Mononuclear cell (primary cell): ENCODE measurements around the gene ODAD3. TPM values are rescaled to one million over a fixed set of nuclear protein-coding genes. Genes with fewer than 3 reads are reported as not detected.
"Not testable (repeated sequence)": the region's sequence is repeated elsewhere in the genome, so short reads cannot be mapped to it uniquely, and the experiment has no call there.

Experiments used
- H3K27me3 ChIP-seq: 2 replicates; pipeline ENCODE4 v1.6.0; 2011; ENCODE audit warnings: low read length, control low read depth; ENCODE audit not compliant: insufficient read depth
- H3K4me1 ChIP-seq: 2 replicates; pipeline ENCODE4 v1.5.1; 2011; ENCODE audit warnings: mild to moderate bottlenecking, low read length, control low read depth; ENCODE audit not compliant: insufficient read depth
- H3K4me3 ChIP-seq: 2 replicates; pipeline ENCODE4 v1.5.1; 2011; ENCODE audit warnings: mild to moderate bottlenecking, low read length, moderate library complexity
- H3K9me3 ChIP-seq: 2 replicates; pipeline ENCODE4 v1.5.1; 2011; ENCODE audit warnings: low read depth, mild to moderate bottlenecking, control low read depth, low read length
- total RNA-seq: library from RNA; depleted of rRNA; stranded (reverse); fragments of >200 nt; gene quantifications from one replicate; pipeline ENCODE4 v1.2.3, GENCODE V29; 2012

Gene ODAD3
- total RNA-seq, 1 donor, result not detected

GRCh38 chr19:11468266-11468845 lies 33.4 kb upstream of the ODAD3 start:
- H3K4me3 ChIP-seq, H3K27me3 ChIP-seq, H3K4me1 ChIP-seq, H3K9me3 ChIP-seq: not testable (repeated sequence)

- Histone ChIP-seq H3K4me3 (no peak overlapping the region), H3K4me1 (no peaks in the 10 kb centered on the region), H3K27me3 (no peaks in the 10 kb centered on the region), H3K9me3 (no peaks in the 10 kb centered on the region)
These were observed 30.7 kb upstream of the ODAD3 start for GRCh38 chr19:11465600-11465999.

GRCh38 chr19:11464333-11465265 lies 29.7 kb upstream of the ODAD3 start:
- Histone ChIP-seq H3K4me3 (no peak overlapping the region), H3K27me3 (no peaks in the 10 kb centered on the region), H3K4me1 (no peaks in the 10 kb centered on the region), H3K9me3 (no peaks in the 10 kb centered on the region)

- Histone ChIP-seq H3K4me3 (no peak overlapping the region), H3K4me1 (no peaks in the 10 kb centered on the region), H3K9me3 (no peaks in the 10 kb centered on the region), H3K27me3 (no peaks in the 10 kb centered on the region)
These were observed 28.5 kb upstream of the ODAD3 start for GRCh38 chr19:11463391-11463790.

- Histone ChIP-seq H3K27me3 (no peaks in the 10 kb centered on the region), H3K4me1 (no peaks in the 10 kb centered on the region), H3K9me3 (no peaks in the 10 kb centered on the region), H3K4me3 (no peak overlapping the region)
These were observed 26.5 kb upstream of the ODAD3 start for GRCh38 chr19:11461453-11461852.

GRCh38 chr19:11460207-11460606 lies 25.3 kb upstream of the ODAD3 start:
- H3K9me3 ChIP-seq, result no peaks in the 10 kb centered on the region
- no peaks in the 10 kb centered on the region for H3K27me3 ChIP-seq
- no peak overlapping the region for H3K4me3 ChIP-seq
- H3K4me1 ChIP-seq, result no peaks in the 10 kb centered on the region

- not testable (repeated sequence) for H3K4me3 ChIP-seq, H3K9me3 ChIP-seq, H3K27me3 ChIP-seq, H3K4me1 ChIP-seq
These were observed 24.0 kb upstream of the ODAD3 start for GRCh38 chr19:11458912-11459311.

GRCh38 chr19:11458236-11458900 lies 23.4 kb upstream of the ODAD3 start:
- no peaks in the 10 kb centered on the region for H3K9me3 ChIP-seq
- H3K4me1 ChIP-seq, result no peaks in the 10 kb centered on the region
- no peak overlapping the region for H3K4me3 ChIP-seq
- H3K27me3 ChIP-seq, result no peaks in the 10 kb centered on the region

- Histone ChIP-seq H3K9me3 (no peaks in the 10 kb centered on the region), H3K4me1 (no peaks in the 10 kb centered on the region), H3K4me3 (no peak overlapping the region), H3K27me3 (no peaks in the 10 kb centered on the region)
These were observed 22.9 kb upstream of the ODAD3 start for GRCh38 chr19:11457831-11458230.

- no peaks in the 10 kb centered on the region for H3K9me3 ChIP-seq
- H3K4me3 ChIP-seq, result no peak overlapping the region
- H3K27me3 ChIP-seq, result no peaks in the 10 kb centered on the region
- no peaks in the 10 kb centered on the region for H3K4me1 ChIP-seq
These were observed 22.2 kb upstream of the ODAD3 start for GRCh38 chr19:11457115-11457514.

- H3K4me1 ChIP-seq, result no peaks in the 10 kb centered on the region
- no peaks in the 10 kb centered on the region for H3K9me3 ChIP-seq
- H3K4me3 ChIP-seq, result no peak overlapping the region
- no peaks in the 10 kb centered on the region for H3K27me3 ChIP-seq
These were observed 21.7 kb upstream of the ODAD3 start for GRCh38 chr19:11456659-11457058.

- not testable (repeated sequence) for H3K4me3 ChIP-seq, H3K27me3 ChIP-seq, H3K4me1 ChIP-seq, H3K9me3 ChIP-seq
These were observed 20.3 kb upstream of the ODAD3 start for GRCh38 chr19:11455233-11455554.

GRCh38 chr19:11453468-11454341 lies 18.8 kb upstream of the ODAD3 start:
- Histone ChIP-seq H3K4me3 (no peak overlapping the region), H3K4me1 (no peaks in the 10 kb centered on the region), H3K9me3 (no peaks in the 10 kb centered on the region), H3K27me3 (no peaks in the 10 kb centered on the region)

- H3K4me1 ChIP-seq, result no peaks in the 10 kb centered on the region
- no peaks in the 10 kb centered on the region for H3K27me3 ChIP-seq
- no peaks in the 10 kb centered on the region for H3K9me3 ChIP-seq
- no peak overlapping the region for H3K4me3 ChIP-seq
These were observed 17.8 kb upstream of the ODAD3 start for GRCh38 chr19:11452620-11453310.
